Peyer's patch (tissue), 4 donors: ENCODE data around the gene COMMD6. TPM values are rescaled to one million over a fixed set of nuclear protein-coding genes. Genes with fewer than 3 reads are reported as not detected.
"Not testable (repeated sequence)": the region's sequence is repeated elsewhere in the genome, so short reads cannot be mapped to it uniquely, and the experiment has no call there.

Experiments used
- DNase-seq, 3 donors: peaks; one replicate each; pipeline ENCODE4 v3.0.0-alpha.2; 2017 to 2019
- H3K27ac ChIP-seq, 4 donors: fragments of 200-600 bp; sonication (generic); one replicate each; pipeline ENCODE4 v1.5.1; 2016 to 2019
- H3K27me3 ChIP-seq, 2 donors: fragments of 200-600 bp; sonication (generic); one replicate each; pipeline ENCODE4 v1.5.1; 2019
- H3K36me3 ChIP-seq, 3 donors: fragments of 200-600 bp; sonication (generic); one replicate each; pipeline ENCODE4 v1.5.1; 2016 to 2019
- H3K4me1 ChIP-seq, 4 donors: fragments of 200-600 bp; sonication (generic); one replicate each; pipeline ENCODE4 v1.5.1; 2016 to 2019
- H3K4me3 ChIP-seq, 4 donors: fragments of 200-600 bp; sonication (generic); 1 replicate in 3 of 4; 2 replicates in 1 of 4; pipeline ENCODE4 v1.5.1; 2016 to 2019; ENCODE audit warnings: mild to moderate bottlenecking in 1 of 4
- H3K9me3 ChIP-seq, 4 donors: fragments of 200-600 bp; sonication (generic); one replicate each; pipeline ENCODE4 v1.5.1; 2016 to 2019; ENCODE audit warnings: mild to moderate bottlenecking in 1 of 4
- POLR2A ChIP-seq, 2 donors: fragments of 450-650 bp; IDR thresholded peaks; one replicate each; pipeline ENCODE4 v1.5.1; 2017; ENCODE audit warnings: antibody characterized with exemption in 2 of 2, mild to moderate bottlenecking in 2 of 2, moderate library complexity in 2 of 2
- total RNA-seq, 4 donors: library from RNA; depleted of rRNA; stranded (reverse); fragments of >200 nt; gene quantifications; one replicate each; pipeline ENCODE4 v1.1.0, GENCODE V29; 2016
- TF ChIP-seq, protein P1 (sequence below), 6 experiments: fragments of 450-650 bp in 4 of 6; fragments of 200-600 bp in 2 of 6; sonication (generic) in 1 of 6; IDR thresholded peaks; one replicate each; pipeline ENCODE4 v1.5.1; 2017 to 2019; ENCODE audit warnings: antibody characterized with exemption in 6 of 6, mild to moderate bottlenecking in 3 of 6, moderate library complexity in 1 of 6

Gene COMMD6
- total RNA-seq, 4 donors from 2014 or later: 32.7 to 56.6 (median 46.0) TPM

GRCh38 chr13:75554981-75555380 lies 17.3 kb upstream of the COMMD6 start:
- H3K4me3 ChIP-seq: no peak overlapping the region
- DNase-seq: no peak
- H3K4me1 ChIP-seq: peaks cover 0 to 18% (median 0%) of the 10 kb centered on the region in 4 donors
- no peak overlapping the region for H3K27ac ChIP-seq
- TF ChIP-seq, protein P1, sequence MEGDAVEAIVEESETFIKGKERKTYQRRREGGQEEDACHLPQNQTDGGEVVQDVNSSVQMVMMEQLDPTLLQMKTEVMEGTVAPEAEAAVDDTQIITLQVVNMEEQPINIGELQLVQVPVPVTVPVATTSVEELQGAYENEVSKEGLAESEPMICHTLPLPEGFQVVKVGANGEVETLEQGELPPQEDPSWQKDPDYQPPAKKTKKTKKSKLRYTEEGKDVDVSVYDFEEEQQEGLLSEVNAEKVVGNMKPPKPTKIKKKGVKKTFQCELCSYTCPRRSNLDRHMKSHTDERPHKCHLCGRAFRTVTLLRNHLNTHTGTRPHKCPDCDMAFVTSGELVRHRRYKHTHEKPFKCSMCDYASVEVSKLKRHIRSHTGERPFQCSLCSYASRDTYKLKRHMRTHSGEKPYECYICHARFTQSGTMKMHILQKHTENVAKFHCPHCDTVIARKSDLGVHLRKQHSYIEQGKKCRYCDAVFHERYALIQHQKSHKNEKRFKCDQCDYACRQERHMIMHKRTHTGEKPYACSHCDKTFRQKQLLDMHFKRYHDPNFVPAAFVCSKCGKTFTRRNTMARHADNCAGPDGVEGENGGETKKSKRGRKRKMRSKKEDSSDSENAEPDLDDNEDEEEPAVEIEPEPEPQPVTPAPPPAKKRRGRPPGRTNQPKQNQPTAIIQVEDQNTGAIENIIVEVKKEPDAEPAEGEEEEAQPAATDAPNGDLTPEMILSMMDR (IDR thresholded peaks at IDR 0.05): no peak
- TF ChIP-seq POLR2A (IDR thresholded peaks at IDR 0.05): no peak
- H3K27me3 ChIP-seq: no peaks in the 10 kb centered on the region
- H3K36me3 ChIP-seq: peaks cover 0 to 15% (median 0%) of the 10 kb centered on the region in 3 donors
- H3K9me3 ChIP-seq: no peaks in the 10 kb centered on the region

- TF ChIP-seq POLR2A (IDR thresholded peaks at IDR 0.05): no peak
- TF ChIP-seq, protein P1 (IDR thresholded peaks at IDR 0.05): no peak
- Histone ChIP-seq H3K9me3 (no peaks in the 10 kb centered on the region), H3K4me1 (peaks cover 0 to 18% (median 0%) of the 10 kb centered on the region in 4 donors), H3K27me3 (no peaks in the 10 kb centered on the region), H3K36me3 (peaks cover 0 to 15% (median 0%) of the 10 kb centered on the region in 3 donors), H3K27ac (no peak overlapping the region), H3K4me3 (no peak overlapping the region)
- no peak for DNase-seq
Observed at GRCh38 chr13:75554464-75554863, 16.8 kb upstream of the COMMD6 start.

GRCh38 chr13:75550159-75550567 lies 12.5 kb upstream of the COMMD6 start:
- Histone ChIP-seq H3K9me3 (no peaks in the 10 kb centered on the region), H3K4me3 (peak overlapping the region; percentile 68 to 92 (median 82)), H3K4me1 (peaks cover 0 to 11% (median 0%) of the 10 kb centered on the region in 4 donors), H3K27me3 (no peaks in the 10 kb centered on the region), H3K36me3 (peaks cover 0 to 14% (median 0%) of the 10 kb centered on the region in 3 donors), H3K27ac (peak overlapping the region; percentile 78 to 85 (median 78))
- no peak for TF ChIP-seq POLR2A (IDR thresholded peaks at IDR 0.05)
- TF ChIP-seq, protein P1 (IDR thresholded peaks at IDR 0.05): no peak
- DNase-seq: peak in 1 of 3 donors; percentile 54

- H3K36me3 ChIP-seq: peaks cover 0 to 8% (median 0%) of the 10 kb centered on the region in 3 donors
Observed at GRCh38 chr13:75549262-75550158, 11.9 kb upstream of the COMMD6 start, which contains the start of gene UCHL3. TSS of gene UCHL3 (plus strand) at chr13:75549791. CDS start at chr13:75549821, 30 bp downstream.

GRCh38 chr13:75547917-75548316 lies 10.3 kb upstream of the COMMD6 start:
- no peaks in the 10 kb centered on the region for H3K9me3 ChIP-seq
- no peak for TF ChIP-seq POLR2A (IDR thresholded peaks at IDR 0.05)
- TF ChIP-seq, protein P1 (IDR thresholded peaks at IDR 0.05): no peak

More at GRCh38 chr13:75549262-75550158, 11.9 kb upstream of the COMMD6 start, which contains the start of gene UCHL3:
- Histone ChIP-seq H3K9me3 (no peaks in the 10 kb centered on the region), H3K4me3 (peak within 1 kb of the TSS; percentile 68 to 92 (median 82)), H3K27me3 (no peaks in the 10 kb centered on the region), H3K4me1 (peaks cover 0 to 11% (median 0%) of the 10 kb centered on the region in 4 donors), H3K27ac (peak within 1 kb of the TSS; percentile 78 to 85 (median 78))
- TF ChIP-seq POLR2A (IDR thresholded peaks at IDR 0.05): peak; percentile 62 to 73
- TF ChIP-seq, protein P1 (IDR thresholded peaks at IDR 0.05): peak; percentile 73 to 99 (median 92)
- DNase-seq: peak; percentile 95 to 98 (median 98)

DNA sequence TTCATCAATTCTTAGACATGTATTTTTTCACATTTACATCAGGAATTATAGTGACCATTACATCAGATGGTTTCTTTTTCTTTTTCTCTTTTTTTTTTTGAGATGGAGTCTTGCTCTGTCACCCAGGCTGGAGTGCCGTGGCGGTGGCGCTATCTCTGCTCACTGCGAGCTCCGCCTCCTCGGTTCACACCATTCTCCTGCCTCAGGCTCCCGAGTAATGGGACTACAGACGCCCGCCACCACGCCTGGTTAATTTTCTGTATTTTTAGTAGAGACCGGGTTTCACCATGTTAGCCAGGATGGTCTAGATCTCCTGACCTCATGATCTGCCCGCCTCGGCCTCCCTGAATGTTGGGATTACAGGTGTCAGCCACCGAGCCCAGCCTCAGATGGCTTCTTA lies 7.7 kb upstream of the COMMD6 start:
- H3K4me1 ChIP-seq, H3K27ac ChIP-seq, H3K4me3 ChIP-seq, H3K27me3 ChIP-seq, H3K36me3 ChIP-seq, DNase-seq, H3K9me3 ChIP-seq: not testable (repeated sequence)

More at GRCh38 chr13:75547917-75548316, 10.3 kb upstream of the COMMD6 start:
- H3K4me3 ChIP-seq: no peak overlapping the region
- peaks cover 0 to 11% (median 0%) of the 10 kb centered on the region in 4 donors for H3K4me1 ChIP-seq
- no peak for DNase-seq
- no peak overlapping the region for H3K27ac ChIP-seq
- H3K36me3 ChIP-seq: no peaks in the 10 kb centered on the region
- no peaks in the 10 kb centered on the region for H3K27me3 ChIP-seq
